HG02588 (cell line): ENCODE results near the gene KPNA4.
"Not testable (repeated sequence)": the region's sequence is repeated elsewhere in the genome, so short reads cannot be mapped to it uniquely, and the experiment has no call there.

Experiments
- ATAC-seq: cut with Tn5 transposase; IDR thresholded peaks from one replicate; pipeline ENCODE4 v1.9.1; 2021; ENCODE audit warnings: mild to moderate bottlenecking, moderate library complexity; ENCODE audit not compliant: unreplicated experiment

Gene KPNA4

GRCh38 chr3:160573955-160574525, 8.7 kb upstream of the KPNA4 start:
- not testable (repeated sequence) for ATAC-seq

- no peak for ATAC-seq
These were observed 4.7 kb upstream of the KPNA4 start for GRCh38 chr3:160569894-160570652.

- ATAC-seq = no peak
These were observed 3.6 kb upstream of the KPNA4 start for GRCh38 chr3:160568989-160569388.

GRCh38 chr3:160567774-160568173, 2.4 kb upstream of the KPNA4 start:
- no peak for ATAC-seq

- no peak for ATAC-seq
These were observed 1.1 kb upstream of the KPNA4 start for GRCh38 chr3:160566499-160566898.

GRCh38 chr3:160564949-160565441, 376 bp downstream of the KPNA4 start:
- ATAC-seq = peak; percentile 41

- no peak for ATAC-seq
These were observed 986 bp downstream of the KPNA4 start for GRCh38 chr3:160564258-160564911.

- ATAC-seq = no peak
These were observed 2.4 kb downstream of the KPNA4 start for GRCh38 chr3:160562952-160563351.

- ATAC-seq = no peak
These were observed 7.8 kb downstream of the KPNA4 start for GRCh38 chr3:160557571-160557970.

GRCh38 chr3:160556141-160556540, 9.2 kb downstream of the KPNA4 start:
- no peak for ATAC-seq

GRCh38 chr3:160554980-160555379, 10.4 kb downstream of the KPNA4 start:
- no peak for ATAC-seq

- ATAC-seq = no peak
These were observed 11.5 kb downstream of the KPNA4 start for GRCh38 chr3:160553827-160554226.

GRCh38 chr3:160546727-160547126, 18.6 kb downstream of the KPNA4 start:
- ATAC-seq = peak; percentile 55

GRCh38 chr3:160545504-160545871, 19.9 kb downstream of the KPNA4 start:
- ATAC-seq = no peak

GRCh38 chr3:160544844-160545503, 20.4 kb downstream of the KPNA4 start:
- ATAC-seq = no peak

GRCh38 chr3:160540551-160540950, 24.8 kb downstream of the KPNA4 start:
- ATAC-seq = no peak

GRCh38 chr3:160538895-160539294, 26.5 kb downstream of the KPNA4 start:
- no peak for ATAC-seq

- no peak for ATAC-seq
These were observed 27.6 kb downstream of the KPNA4 start for GRCh38 chr3:160537729-160538128.

GRCh38 chr3:160532371-160532770, 33.0 kb downstream of the KPNA4 start:
- ATAC-seq = no peak

- ATAC-seq = no peak
These were observed 34.1 kb downstream of the KPNA4 start for GRCh38 chr3:160531311-160531710.

- not testable (repeated sequence) for ATAC-seq
These were observed 49.0 kb downstream of the KPNA4 start for GRCh38 chr3:160516391-160516790.
